Right renal pelvis (tissue), 4 donors: ENCODE data around the gene MRPS14. TPM values are rescaled to one million over a fixed set of nuclear protein-coding genes. Genes with fewer than 3 reads are reported as not detected.

ENCODE experiments used
- DNase-seq, 4 donors: peaks; one replicate each; pipeline ENCODE4 v3.0.0-alpha.2; 2013; ENCODE audit warnings: low read depth in 4 of 4, low spot score in 3 of 4, missing footprints in 1 of 4
- polyA plus RNA-seq, 4 donors: library from polyadenylated mRNA; unstranded; fragments of 120-200 nt; gene quantifications; one replicate each; pipeline ENCODE4 v1.2.1, GENCODE V29; 2013; ENCODE audit not compliant: insufficient read length in 4 of 4

MRPS14 gene
- polyA plus RNA-seq, 4 donors = 47.3 to 55.0 (median 51.2) TPM

GRCh38 chr1:174989536-174990220 is 33.5 kb downstream of the MRPS14 start:
- DNase-seq = no peak

GRCh38 chr1:174988986-174989385 is 34.2 kb downstream of the MRPS14 start:
- DNase-seq = no peak

- no peak for DNase-seq
These were observed 34.7 kb downstream of the MRPS14 start for GRCh38 chr1:174988539-174988938.

GRCh38 chr1:174984952-174985351 is 38.3 kb downstream of the MRPS14 start:
- no peak for DNase-seq

- no peak for DNase-seq
These were observed 40.1 kb downstream of the MRPS14 start for GRCh38 chr1:174982971-174983689.

- no peak for DNase-seq
These were observed 46.7 kb downstream of the MRPS14 start for GRCh38 chr1:174976436-174977108.

- DNase-seq = no peak
These were observed 47.5 kb downstream of the MRPS14 start for GRCh38 chr1:174975764-174976163.

- DNase-seq = no peak
These were observed 48.5 kb downstream of the MRPS14 start for GRCh38 chr1:174974711-174975119.

- no peak for DNase-seq
These were observed 51.3 kb downstream of the MRPS14 start for GRCh38 chr1:174971902-174972301.

GRCh38 chr1:174971466-174971865 is 51.8 kb downstream of the MRPS14 start:
- DNase-seq = no peak

- DNase-seq = no peak
These were observed 53.2 kb downstream of the MRPS14 start for GRCh38 chr1:174969977-174970376.

- no peak for DNase-seq
These were observed 54.4 kb downstream of the MRPS14 start for GRCh38 chr1:174968750-174969244.

GRCh38 chr1:174967845-174968705 is 55.1 kb downstream of the MRPS14 start:
- DNase-seq = no peak

- no peak for DNase-seq
These were observed 57.1 kb downstream of the MRPS14 start for GRCh38 chr1:174966008-174966572.

- no peak for DNase-seq
These were observed 57.7 kb downstream of the MRPS14 start for GRCh38 chr1:174965362-174966007.

GRCh38 chr1:174964972-174965361 is 58.3 kb downstream of the MRPS14 start:
- DNase-seq = no peak

GRCh38 chr1:174964261-174964971 is 58.8 kb downstream of the MRPS14 start:
- no peak for DNase-seq

- no peak for DNase-seq
These were observed 59.6 kb downstream of the MRPS14 start for GRCh38 chr1:174963529-174964125.
